GM04504 (cell line): ENCODE measurements around the gene CHRNA5.
"Not testable (repeated sequence)": the region's sequence is repeated elsewhere in the genome, so short reads cannot be mapped to it uniquely, and the experiment has no call there.

ENCODE experiments used
- DNase-seq: peaks from one replicate; pipeline ENCODE4 v3.0.0-alpha.2; 2012; ENCODE audit warnings: low read depth

CHRNA5 gene

DNA sequence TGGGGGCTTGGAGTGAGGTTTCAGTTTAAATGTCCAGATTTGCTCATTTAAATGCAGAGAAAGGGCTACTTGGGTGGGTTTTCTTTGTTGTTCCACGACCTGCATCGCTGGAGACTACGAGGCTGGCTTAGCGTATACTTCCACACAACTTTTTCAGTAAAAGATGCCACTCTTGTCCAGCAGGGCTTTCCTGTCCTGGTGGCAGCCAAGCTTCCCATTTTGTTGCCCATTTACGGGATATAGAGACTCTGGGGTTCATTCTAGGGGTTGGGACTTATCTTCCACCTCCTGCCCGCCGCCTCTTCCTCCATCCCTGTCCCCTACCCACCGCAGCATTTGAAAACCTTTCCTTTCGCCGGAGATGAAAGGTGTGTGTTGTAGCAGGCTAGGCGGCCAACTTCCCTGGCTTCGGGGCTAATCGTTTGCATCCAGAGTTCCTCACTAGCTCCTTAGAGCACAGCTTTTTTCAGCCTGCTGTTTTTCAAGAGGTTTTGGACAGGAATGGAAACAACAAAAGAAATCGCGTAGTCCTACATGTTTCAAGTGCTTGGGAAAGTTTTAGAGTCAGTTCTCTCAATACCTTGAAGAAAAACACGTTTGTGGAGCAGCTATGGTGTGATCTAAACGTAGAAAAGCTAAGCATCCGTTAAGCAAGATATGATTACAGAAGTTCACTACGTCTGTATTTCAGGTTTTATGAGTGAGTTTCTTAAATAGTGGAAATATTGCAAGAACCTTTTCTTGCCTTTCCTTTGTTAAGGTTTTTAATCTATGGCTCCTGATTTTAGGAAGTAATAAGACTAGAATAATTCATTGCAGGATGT, 843 bp downstream of the CHRNA5 start:
- DNase-seq = no peak

GRCh38 chr15:78567531-78567930, 2.2 kb downstream of the CHRNA5 start:
- no peak for DNase-seq

DNA sequence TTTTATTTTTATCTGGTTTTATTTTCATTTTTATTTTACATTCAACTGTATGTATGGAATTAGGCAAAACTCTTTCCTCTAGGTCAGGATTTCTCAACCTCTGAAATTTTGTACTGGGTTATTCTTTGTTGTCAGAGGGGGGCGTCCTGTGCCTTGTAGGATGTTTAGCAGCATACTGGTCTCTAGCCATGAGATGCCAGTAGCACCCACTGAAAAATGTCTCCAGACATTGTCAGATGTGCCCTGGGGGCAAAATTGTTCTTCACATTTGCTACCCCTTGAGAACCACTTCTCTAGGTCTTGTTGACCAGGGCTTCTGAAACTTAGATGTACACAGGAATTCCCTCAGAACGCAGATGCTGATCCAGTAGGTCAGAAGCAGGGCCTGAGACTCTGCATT, 5.4 kb downstream of the CHRNA5 start:
- no peak for DNase-seq

DNA sequence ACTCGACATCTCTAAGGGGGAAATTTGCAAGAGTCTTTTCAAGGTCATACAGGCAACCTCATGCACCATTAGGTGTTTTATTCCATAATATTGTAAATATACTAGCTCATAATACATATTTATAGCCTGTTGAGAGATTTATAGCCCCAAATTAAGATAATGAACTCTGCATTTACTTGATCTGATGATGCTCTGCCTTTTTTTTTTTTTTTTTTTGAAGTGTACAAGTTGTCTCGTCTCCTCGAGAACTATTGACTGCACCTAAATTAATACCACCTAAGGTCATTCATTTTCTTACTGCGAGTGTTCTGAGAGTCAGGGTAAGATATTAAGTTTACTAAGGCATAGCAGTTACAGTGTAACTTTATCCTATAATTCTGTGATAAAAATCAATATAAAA, 6.1 kb downstream of the CHRNA5 start:
- no peak for DNase-seq

GRCh38 chr15:78573416-78573815, 8.1 kb downstream of the CHRNA5 start:
- no peak for DNase-seq

GRCh38 chr15:78574944-78575343, 9.6 kb downstream of the CHRNA5 start:
- no peak for DNase-seq

DNA sequence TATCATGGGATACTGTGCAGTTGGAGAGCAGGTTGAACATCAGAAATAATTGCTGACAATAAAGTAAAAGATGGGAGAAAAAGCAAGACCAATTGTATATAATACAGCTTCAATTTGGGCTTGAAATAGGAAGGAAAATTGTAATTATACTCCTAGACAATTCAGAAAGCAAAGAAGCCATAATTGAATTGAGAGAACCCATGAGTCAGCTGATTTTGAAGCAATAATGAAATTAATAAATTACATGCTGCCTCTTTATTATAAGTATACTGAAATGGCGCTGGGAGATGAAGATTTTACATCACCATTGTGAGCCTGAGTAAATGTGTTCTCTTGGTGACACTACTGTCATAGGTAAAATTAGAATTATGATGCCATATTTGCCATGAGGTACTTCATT, 32.3 kb downstream of the CHRNA5 start:
- DNase-seq = no peak

GRCh38 chr15:78598348-78598747, 33.0 kb downstream of the CHRNA5 start:
- DNase-seq = no peak

- no peak for DNase-seq
Observed at GRCh38 chr15:78599189-78599588, 33.9 kb downstream of the CHRNA5 start.

DNA sequence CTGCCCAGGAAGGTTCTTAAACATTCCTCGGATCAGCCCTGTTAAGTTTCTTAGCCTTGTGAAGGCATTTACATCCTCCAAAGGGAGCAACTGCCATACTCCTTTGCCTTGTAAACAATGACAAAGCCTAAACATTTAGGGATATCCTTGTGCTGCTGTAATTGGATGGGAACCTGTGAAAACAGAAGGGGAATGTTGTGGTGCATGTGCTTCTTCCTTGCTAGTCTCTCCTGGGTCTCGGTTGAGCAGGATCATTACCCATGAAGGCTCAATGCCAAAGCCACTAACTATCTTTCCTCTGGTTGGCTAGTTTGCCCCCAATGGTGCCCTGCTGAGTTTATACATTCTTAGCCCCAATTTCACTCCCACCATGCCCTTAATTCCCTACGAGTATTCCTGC, 38.1 kb downstream of the CHRNA5 start:
- no peak for DNase-seq

DNA sequence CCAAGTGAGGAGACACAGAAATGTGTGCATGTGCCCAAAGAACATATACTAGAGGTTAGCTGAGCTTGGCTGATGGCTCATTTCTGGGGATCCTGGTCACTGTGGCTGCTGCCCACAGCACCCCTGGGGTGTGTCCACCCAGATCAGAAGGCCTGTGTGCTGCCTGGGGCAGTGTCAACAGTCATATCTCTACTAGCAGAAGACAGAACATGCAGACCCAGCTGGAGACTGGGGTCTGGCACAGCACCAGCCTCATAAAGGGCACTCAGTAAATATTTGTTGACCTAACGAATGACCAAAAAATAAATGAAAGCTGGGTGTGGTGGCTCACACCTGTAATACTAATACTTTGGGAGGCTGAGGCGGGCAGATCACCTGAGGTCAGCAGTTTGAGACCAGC, 39.1 kb downstream of the CHRNA5 start:
- no peak for DNase-seq

DNA sequence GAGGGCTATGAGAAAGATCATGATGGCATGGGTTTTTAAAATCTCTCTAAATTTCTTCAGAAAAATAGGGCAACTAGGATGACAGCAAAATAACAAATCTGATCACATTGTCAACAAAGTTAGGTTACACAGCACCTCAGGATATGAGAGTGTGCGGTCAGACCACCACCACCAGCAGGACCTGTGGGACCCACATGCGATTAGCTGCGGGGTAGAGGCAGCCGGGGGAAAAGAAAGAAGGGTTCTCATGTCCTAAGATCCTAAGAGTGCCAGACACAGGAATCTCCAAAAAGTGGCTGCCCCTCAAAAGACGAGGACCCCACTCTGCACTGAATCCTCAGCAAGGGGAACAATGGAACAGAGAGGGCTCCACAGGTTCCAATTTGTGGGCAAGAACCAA, 39.9 kb downstream of the CHRNA5 start:
- no peak for DNase-seq

DNA sequence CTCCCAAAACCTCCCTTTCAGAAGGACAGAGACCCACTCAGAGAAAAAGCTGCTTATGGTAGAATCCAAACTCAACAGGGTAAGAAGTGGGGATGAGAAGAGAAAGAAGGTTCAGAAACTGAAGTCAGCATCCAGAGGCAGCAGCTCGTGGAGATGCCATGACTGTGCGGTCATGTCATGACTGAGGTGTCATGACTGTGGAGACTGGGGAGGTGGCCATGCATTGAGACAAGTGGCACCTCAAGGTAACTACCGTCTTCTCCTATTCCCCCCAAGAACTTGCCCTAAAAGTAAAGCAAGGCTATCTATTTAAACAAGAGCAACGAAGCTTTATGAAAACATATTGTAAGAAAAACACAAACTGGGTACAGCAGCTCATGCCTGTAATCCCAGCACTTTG, 40.4 kb downstream of the CHRNA5 start:
- DNase-seq = no peak

DNA sequence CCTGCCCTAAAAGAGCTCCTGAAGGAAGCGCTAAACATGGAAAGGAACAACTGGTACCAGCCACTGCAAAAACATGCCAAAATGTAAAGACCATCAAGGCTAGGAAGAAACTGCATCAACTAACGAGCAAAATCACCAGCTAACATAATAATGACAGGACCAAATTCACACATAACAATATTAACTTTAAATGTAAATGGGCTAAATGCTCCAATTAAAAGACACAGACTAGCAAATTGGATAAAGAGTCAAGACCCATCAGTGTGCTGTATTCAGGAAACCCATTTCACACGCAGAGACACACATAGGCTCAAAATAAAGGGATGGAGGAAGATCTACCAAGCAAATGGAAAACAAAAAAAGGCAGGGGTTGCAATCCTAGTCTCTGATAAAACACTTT, 44.2 kb downstream of the CHRNA5 start:
- DNase-seq = not testable (repeated sequence)

- no peak for DNase-seq
Observed at GRCh38 chr15:78614021-78614420, 48.7 kb downstream of the CHRNA5 start.

GRCh38 chr15:78615151-78615589, 49.9 kb downstream of the CHRNA5 start:
- DNase-seq = no peak

DNA sequence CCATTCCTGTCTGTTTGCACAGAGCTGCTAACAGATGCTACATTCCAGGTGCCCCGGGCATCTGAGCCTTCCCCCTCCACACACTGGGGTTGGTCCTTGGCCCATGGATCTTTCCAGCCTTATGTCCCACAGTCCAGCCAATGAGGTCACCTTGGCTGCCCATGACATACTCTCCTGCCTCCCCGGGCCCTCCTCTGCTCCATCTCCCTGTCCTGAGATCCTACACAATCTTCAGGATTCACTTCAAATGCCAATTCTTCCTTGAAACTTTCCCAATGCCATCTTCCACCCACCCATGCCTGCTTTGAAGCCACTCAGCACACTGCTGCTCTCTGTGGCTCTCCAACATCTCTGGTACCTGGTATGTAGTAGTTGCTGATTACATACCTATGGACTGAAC, 51.2 kb downstream of the CHRNA5 start:
- DNase-seq = no peak

DNA sequence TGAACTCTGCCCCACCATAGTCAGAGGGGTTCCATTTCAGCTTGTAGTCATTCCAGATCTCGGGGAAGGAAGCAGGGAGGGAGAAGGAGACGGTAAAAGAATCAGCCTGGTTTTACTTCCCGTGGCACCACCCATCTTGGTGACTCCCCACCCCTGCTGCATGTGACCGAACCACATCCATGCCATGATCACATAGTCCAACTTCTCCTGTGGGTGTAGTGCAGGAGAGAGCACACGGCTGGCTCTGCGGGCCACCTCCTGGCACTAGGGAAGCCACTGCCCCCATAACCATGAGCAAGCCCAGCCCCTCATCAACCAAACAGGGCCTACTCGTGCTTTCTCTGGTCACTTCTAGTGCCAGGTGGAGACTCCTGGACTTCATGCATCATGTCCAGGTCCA, 51.8 kb downstream of the CHRNA5 start:
- DNase-seq = no peak

- DNase-seq = no peak
Observed at GRCh38 chr15:78617516-78617915, 52.2 kb downstream of the CHRNA5 start.

GRCh38 chr15:78618064-78618463, 52.7 kb downstream of the CHRNA5 start:
- DNase-seq = no peak

GRCh38 chr15:78618490-78618934, 53.2 kb downstream of the CHRNA5 start:
- peak; percentile 54 for DNase-seq

GRCh38 chr15:78619022-78619950, 54.0 kb downstream of the CHRNA5 start:
- DNase-seq = no peak

- DNase-seq = no peak
Observed at GRCh38 chr15:78620021-78620526, 54.8 kb downstream of the CHRNA5 start.
